Measurements from ENCODE around the gene SOD2.

Gene SOD2

DNA sequence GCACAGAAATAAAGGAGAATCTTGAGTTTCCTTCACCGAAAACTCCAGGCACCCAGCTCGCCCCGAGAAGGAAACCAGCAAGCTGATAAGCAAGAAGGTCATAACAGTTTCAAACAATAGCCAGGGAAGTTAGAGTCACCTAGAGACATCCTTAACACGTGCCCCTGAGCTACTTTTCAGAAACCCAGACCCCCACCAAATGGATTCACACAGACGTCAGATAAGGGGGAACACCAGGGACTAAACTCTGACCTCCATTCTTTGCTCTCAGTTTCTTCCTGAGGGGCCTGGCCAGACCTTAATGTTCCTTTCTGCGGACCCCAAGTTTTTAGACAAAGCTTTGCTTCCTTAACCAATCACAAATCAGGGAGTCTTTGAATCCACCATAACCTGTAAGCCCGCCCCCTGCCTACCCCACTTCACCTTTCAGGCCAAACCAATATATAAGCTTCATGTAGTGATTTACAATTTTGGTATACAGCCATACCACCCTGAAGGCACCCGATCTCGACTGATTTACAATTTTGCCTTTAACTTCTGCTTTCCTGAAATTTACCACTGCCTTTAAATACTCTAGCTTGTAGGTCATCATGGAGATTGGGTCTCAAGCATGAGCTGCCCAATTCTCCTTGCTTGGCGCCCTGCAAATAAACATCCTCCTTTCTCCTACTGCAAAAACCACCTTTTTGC, 11.7 kb downstream of the SOD2 start:
- H3K9me3 ChIP-seq (replicated peaks; ENCODE audit: insufficient read depth, low read length): no peaks in the 10 kb centered on the region
- H3K4me1 ChIP-seq (ENCODE audit: low read length): no peaks in the 10 kb centered on the region
- H3K9ac ChIP-seq (ENCODE audit: low read length): no peak overlapping the region
- no peaks in the 10 kb centered on the region for H4K20me1 ChIP-seq (ENCODE audit: insufficient read depth, low read length)
- no peaks in the 10 kb centered on the region for H3K9me2 ChIP-seq (replicated peaks; ENCODE audit: insufficient read depth, low read length)
- H3F3A ChIP-seq (ENCODE audit: insufficient read depth, low read length): no peaks in the 10 kb centered on the region
- no peak overlapping the region for H3K27ac ChIP-seq (ENCODE audit: low read length)
- no peaks in the 10 kb centered on the region for H3K27me3 ChIP-seq (replicated peaks; ENCODE audit: insufficient read depth, low read length)
- no peaks in the 10 kb centered on the region for H3K79me2 ChIP-seq (ENCODE audit: low read length)
- peaks cover 3% of the 10 kb centered on the region; the same call in 1 of the 2 replicates for H3K36me3 ChIP-seq (replicated peaks; ENCODE audit: insufficient read depth, low read length)
- no peak overlapping the region for H2AFZ ChIP-seq (ENCODE audit: low read length)
- TF ChIP-seq EZH2 (optimal IDR thresholded peaks at IDR 0.05; ENCODE audit: low read depth, low read length) (no peak), CTCF (IDR thresholded peaks at IDR 0.05; ENCODE audit: low read length) (no peak), EZH2phosphoT487 (IDR thresholded peaks at IDR 0.05; ENCODE audit: low read length) (no peak)
- no peak overlapping the region for H3K4me2 ChIP-seq (ENCODE audit: low read depth, low read length)
- DNase-seq: no peak
- H3K4me3 ChIP-seq (ENCODE audit: low read length): no peak overlapping the region

- no peak overlapping the region for H3K4me3 ChIP-seq (ENCODE audit: low read length)
- H3K27ac ChIP-seq (ENCODE audit: low read length): no peak overlapping the region
- DNase-seq: no peak
- H3K36me3 ChIP-seq (replicated peaks; ENCODE audit: insufficient read depth, low read length): peaks cover 3% of the 10 kb centered on the region; the same call in 1 of the 2 replicates
- no peaks in the 10 kb centered on the region for H3K4me1 ChIP-seq (ENCODE audit: low read length)
- H3K79me2 ChIP-seq (ENCODE audit: low read length): no peaks in the 10 kb centered on the region
- H3K4me2 ChIP-seq (ENCODE audit: low read depth, low read length): no peak overlapping the region
- H3K9me3 ChIP-seq (replicated peaks; ENCODE audit: insufficient read depth, low read length): no peaks in the 10 kb centered on the region
- no peaks in the 10 kb centered on the region for H3K27me3 ChIP-seq (replicated peaks; ENCODE audit: insufficient read depth, low read length)
- no peak overlapping the region for H3K9ac ChIP-seq (ENCODE audit: low read length)
- H4K20me1 ChIP-seq (ENCODE audit: insufficient read depth, low read length): no peaks in the 10 kb centered on the region
- H3K9me2 ChIP-seq (replicated peaks; ENCODE audit: insufficient read depth, low read length): no peaks in the 10 kb centered on the region
- no peak overlapping the region for H2AFZ ChIP-seq (ENCODE audit: low read length)
- no peaks in the 10 kb centered on the region for H3F3A ChIP-seq (ENCODE audit: insufficient read depth, low read length)
- no peak for TF ChIP-seq EZH2 (optimal IDR thresholded peaks at IDR 0.05; ENCODE audit: low read depth, low read length)
- TF ChIP-seq CTCF (IDR thresholded peaks at IDR 0.05; ENCODE audit: low read length): no peak
- TF ChIP-seq EZH2phosphoT487 (IDR thresholded peaks at IDR 0.05; ENCODE audit: low read length): no peak
Measured at GRCh38 chr6:159680104-159680503, 12.9 kb downstream of the SOD2 start.

- no peaks in the 10 kb centered on the region for H3F3A ChIP-seq (ENCODE audit: insufficient read depth, low read length)
- no peaks in the 10 kb centered on the region for H3K27me3 ChIP-seq (replicated peaks; ENCODE audit: insufficient read depth, low read length)
- H3K9ac ChIP-seq (ENCODE audit: low read length): no peak overlapping the region
- no peaks in the 10 kb centered on the region for H4K20me1 ChIP-seq (ENCODE audit: insufficient read depth, low read length)
- no peak for TF ChIP-seq EZH2phosphoT487 (IDR thresholded peaks at IDR 0.05; ENCODE audit: low read length)
- no peak for TF ChIP-seq CTCF (IDR thresholded peaks at IDR 0.05; ENCODE audit: low read length)
- TF ChIP-seq EZH2 (optimal IDR thresholded peaks at IDR 0.05; ENCODE audit: low read depth, low read length): no peak
- no peaks in the 10 kb centered on the region for H3K4me1 ChIP-seq (ENCODE audit: low read length)
- H3K36me3 ChIP-seq (replicated peaks; ENCODE audit: insufficient read depth, low read length): no peaks in the 10 kb centered on the region
- H2AFZ ChIP-seq (ENCODE audit: low read length): no peak overlapping the region
- no peak overlapping the region for H3K4me3 ChIP-seq (ENCODE audit: low read length)
- DNase-seq: no peak
- no peaks in the 10 kb centered on the region for H3K9me2 ChIP-seq (replicated peaks; ENCODE audit: insufficient read depth, low read length)
- no peak overlapping the region for H3K4me2 ChIP-seq (ENCODE audit: low read depth, low read length)
- H3K79me2 ChIP-seq (ENCODE audit: low read length): no peaks in the 10 kb centered on the region
- no peak overlapping the region for H3K27ac ChIP-seq (ENCODE audit: low read length)
- H3K9me3 ChIP-seq (replicated peaks; ENCODE audit: insufficient read depth, low read length): no peaks in the 10 kb centered on the region
Measured at GRCh38 chr6:159679091-159680077, 13.7 kb downstream of the SOD2 start.

Data from MM.1S (cell line).